ENCODE data around the gene TTLL9.

The TTLL9 gene

GRCh38 chr20:31901615-31902014 lies 31.2 kb downstream of the TTLL9 start:
- H4K91ac ChIP-seq (ENCODE audit: low read depth, low read length, poor library complexity), result no peak overlapping the region
- H2BK15ac ChIP-seq (ENCODE audit: low read length), result no peak overlapping the region
- H3K36me3 ChIP-seq (replicated peaks in 1 of 2; ENCODE audit: control insufficient read depth in 2 of 2, insufficient read depth in 2 of 2, low read length in 2 of 2), result no peaks in the 10 kb centered on the region
- H2BK5ac ChIP-seq (ENCODE audit: low read length), result no peak overlapping the region
- H3K23ac ChIP-seq (ENCODE audit: low read depth, low read length, poor library complexity), result no peak overlapping the region
- no peak overlapping the region for H2BK12ac ChIP-seq (ENCODE audit: low read length)
- no peak overlapping the region for H3K14ac ChIP-seq (ENCODE audit: low read length)
- H3K79me1 ChIP-seq (ENCODE audit: low read depth, low read length), result no peaks in the 10 kb centered on the region
- no peak for DNase-seq (ENCODE audit: low spot score)
- no peak overlapping the region for H3K4me2 ChIP-seq (ENCODE audit: insufficient read depth, low read length, poor library complexity, severe bottlenecking)
- no peak overlapping the region for H2AFZ ChIP-seq (ENCODE audit: low read length)
- no peak overlapping the region for H2AK5ac ChIP-seq (ENCODE audit: low read depth, low read length)
- H3K4me1 ChIP-seq (ENCODE audit: control insufficient read depth in 2 of 2, insufficient read depth in 1 of 2, low read depth in 1 of 2, low read length in 2 of 2), result peaks cover 0 to 1% of the 10 kb centered on the region in 2 donors
- H3K4me3 ChIP-seq (ENCODE audit: low read length in 2 of 2), result no peak overlapping the region
- H3K27ac ChIP-seq (replicated peaks; ENCODE audit: low read length), result no peak overlapping the region
- no peak overlapping the region for H4K8ac ChIP-seq (ENCODE audit: low read depth, low read length)
- no peak overlapping the region for H2BK120ac ChIP-seq (ENCODE audit: low read depth, low read length)
- no peaks in the 10 kb centered on the region for H3K9me3 ChIP-seq (replicated peaks in 1 of 2; ENCODE audit: control insufficient read depth in 2 of 2, insufficient read depth in 1 of 2, low read depth in 1 of 2, low read length in 2 of 2)
- H3K4ac ChIP-seq (ENCODE audit: low read length), result no peak overlapping the region
- no peak overlapping the region for H3K9ac ChIP-seq (ENCODE audit: low read depth, low read length, poor library complexity)
- no peaks in the 10 kb centered on the region for H3K27me3 ChIP-seq (ENCODE audit: control insufficient read depth in 3 of 3, insufficient read depth in 3 of 3, low read depth in 1 of 3, low read length in 3 of 3)
- WGBS, 2 donors (ENCODE audit: extremely low coverage in 2 of 2, insufficient read length in 2 of 2, insufficient replicate concordance in 1 of 2), result no CpG with 5 or more reads among the region's 6 CpGs
- H3K18ac ChIP-seq (ENCODE audit: low read length), result no peak overlapping the region

GRCh38 chr20:31903627-31904386 lies 33.4 kb downstream of the TTLL9 start:
- no peak overlapping the region for H2AFZ ChIP-seq (ENCODE audit: low read length)
- H3K9me3 ChIP-seq (replicated peaks in 1 of 2; ENCODE audit: control insufficient read depth in 2 of 2, insufficient read depth in 1 of 2, low read depth in 1 of 2, low read length in 2 of 2), result no peaks in the 10 kb centered on the region
- H3K4me2 ChIP-seq (ENCODE audit: insufficient read depth, low read length, poor library complexity, severe bottlenecking), result no peak overlapping the region
- H2AK5ac ChIP-seq (ENCODE audit: low read depth, low read length), result no peak overlapping the region
- H4K8ac ChIP-seq (ENCODE audit: low read depth, low read length), result no peak overlapping the region
- H3K23ac ChIP-seq (ENCODE audit: low read depth, low read length, poor library complexity), result no peak overlapping the region
- H2BK5ac ChIP-seq (ENCODE audit: low read length), result no peak overlapping the region
- no peak overlapping the region for H3K4ac ChIP-seq (ENCODE audit: low read length)
- no peak overlapping the region for H3K4me3 ChIP-seq (ENCODE audit: low read length in 2 of 2)
- no CpG with 5 or more reads among the region's 1 CpG for WGBS, 2 donors (ENCODE audit: extremely low coverage in 2 of 2, insufficient read length in 2 of 2, insufficient replicate concordance in 1 of 2)
- H3K18ac ChIP-seq (ENCODE audit: low read length), result no peak overlapping the region
- no peak overlapping the region for H3K27ac ChIP-seq (replicated peaks; ENCODE audit: low read length)
- no peaks in the 10 kb centered on the region for H3K36me3 ChIP-seq (replicated peaks in 1 of 2; ENCODE audit: control insufficient read depth in 2 of 2, insufficient read depth in 2 of 2, low read length in 2 of 2)
- DNase-seq (ENCODE audit: low spot score), result no peak
- no peak overlapping the region for H3K9ac ChIP-seq (ENCODE audit: low read depth, low read length, poor library complexity)
- H3K27me3 ChIP-seq (ENCODE audit: control insufficient read depth in 3 of 3, insufficient read depth in 3 of 3, low read depth in 1 of 3, low read length in 3 of 3), result no peaks in the 10 kb centered on the region
- H4K91ac ChIP-seq (ENCODE audit: low read depth, low read length, poor library complexity), result no peak overlapping the region
- no peak overlapping the region for H3K14ac ChIP-seq (ENCODE audit: low read length)
- peaks cover 0 to 1% of the 10 kb centered on the region in 2 donors for H3K4me1 ChIP-seq (ENCODE audit: control insufficient read depth in 2 of 2, insufficient read depth in 1 of 2, low read depth in 1 of 2, low read length in 2 of 2)
- no peak overlapping the region for H2BK120ac ChIP-seq (ENCODE audit: low read depth, low read length)
- no peaks in the 10 kb centered on the region for H3K79me1 ChIP-seq (ENCODE audit: low read depth, low read length)
- no peak overlapping the region for H2BK15ac ChIP-seq (ENCODE audit: low read length)
- H2BK12ac ChIP-seq (ENCODE audit: low read length), result no peak overlapping the region

GRCh38 chr20:31906001-31906400 lies 35.6 kb downstream of the TTLL9 start:
- Histone ChIP-seq H2BK12ac (ENCODE audit: low read length) (no peak overlapping the region), H3K23ac (ENCODE audit: low read depth, low read length, poor library complexity) (no peak overlapping the region), H2BK120ac (ENCODE audit: low read depth, low read length) (no peak overlapping the region), H3K79me1 (ENCODE audit: low read depth, low read length) (no peaks in the 10 kb centered on the region), H3K27ac (replicated peaks; ENCODE audit: low read length) (no peak overlapping the region), H3K36me3 (replicated peaks in 1 of 2; ENCODE audit: control insufficient read depth in 2 of 2, insufficient read depth in 2 of 2, low read length in 2 of 2) (no peaks in the 10 kb centered on the region), H3K18ac (ENCODE audit: low read length) (peak overlapping the region; percentile 30), H2BK15ac (ENCODE audit: low read length) (no peak overlapping the region), H3K9me3 (replicated peaks in 1 of 2; ENCODE audit: control insufficient read depth in 2 of 2, insufficient read depth in 1 of 2, low read depth in 1 of 2, low read length in 2 of 2) (no peaks in the 10 kb centered on the region), H3K27me3 (ENCODE audit: control insufficient read depth in 3 of 3, insufficient read depth in 3 of 3, low read depth in 1 of 3, low read length in 3 of 3) (no peaks in the 10 kb centered on the region), H2AFZ (ENCODE audit: low read length) (no peak overlapping the region), H3K4me2 (ENCODE audit: insufficient read depth, low read length, poor library complexity, severe bottlenecking) (no peak overlapping the region), H3K4ac (ENCODE audit: low read length) (no peak overlapping the region), H4K8ac (ENCODE audit: low read depth, low read length) (no peak overlapping the region), H3K4me3 (ENCODE audit: low read length in 2 of 2) (no peak overlapping the region), H3K14ac (ENCODE audit: low read length) (no peak overlapping the region), H3K4me1 (ENCODE audit: control insufficient read depth in 2 of 2, insufficient read depth in 1 of 2, low read depth in 1 of 2, low read length in 2 of 2) (peaks cover 0 to 1% of the 10 kb centered on the region in 2 donors), H2AK5ac (ENCODE audit: low read depth, low read length) (no peak overlapping the region), H3K9ac (ENCODE audit: low read depth, low read length, poor library complexity) (no peak overlapping the region), H4K91ac (ENCODE audit: low read depth, low read length, poor library complexity) (no peak overlapping the region), H2BK5ac (ENCODE audit: low read length) (no peak overlapping the region)
- WGBS, 2 donors (ENCODE audit: extremely low coverage in 2 of 2, insufficient read length in 2 of 2, insufficient replicate concordance in 1 of 2), result no CpG with 5 or more reads among the region's 5 CpGs
- no peak for DNase-seq (ENCODE audit: low spot score)

GRCh38 chr20:31907046-31907445 lies 36.6 kb downstream of the TTLL9 start:
- Histone ChIP-seq H3K14ac (ENCODE audit: low read length) (no peak overlapping the region), H2BK5ac (ENCODE audit: low read length) (no peak overlapping the region), H2BK12ac (ENCODE audit: low read length) (no peak overlapping the region), H2AFZ (ENCODE audit: low read length) (no peak overlapping the region), H4K91ac (ENCODE audit: low read depth, low read length, poor library complexity) (no peak overlapping the region), H3K9me3 (replicated peaks in 1 of 2; ENCODE audit: control insufficient read depth in 2 of 2, insufficient read depth in 1 of 2, low read depth in 1 of 2, low read length in 2 of 2) (no peaks in the 10 kb centered on the region), H2BK15ac (ENCODE audit: low read length) (no peak overlapping the region), H3K27me3 (ENCODE audit: control insufficient read depth in 3 of 3, insufficient read depth in 3 of 3, low read depth in 1 of 3, low read length in 3 of 3) (no peaks in the 10 kb centered on the region), H3K27ac (replicated peaks; ENCODE audit: low read length) (no peak overlapping the region), H3K4me1 (ENCODE audit: control insufficient read depth in 2 of 2, insufficient read depth in 1 of 2, low read depth in 1 of 2, low read length in 2 of 2) (peaks cover 0 to 5% of the 10 kb centered on the region in 2 donors), H3K4me3 (ENCODE audit: low read length in 2 of 2) (no peak overlapping the region), H2AK5ac (ENCODE audit: low read depth, low read length) (no peak overlapping the region), H3K18ac (ENCODE audit: low read length) (no peak overlapping the region), H3K4me2 (ENCODE audit: insufficient read depth, low read length, poor library complexity, severe bottlenecking) (no peak overlapping the region), H3K9ac (ENCODE audit: low read depth, low read length, poor library complexity) (no peak overlapping the region), H3K4ac (ENCODE audit: low read length) (no peak overlapping the region), H3K36me3 (replicated peaks in 1 of 2; ENCODE audit: control insufficient read depth in 2 of 2, insufficient read depth in 2 of 2, low read length in 2 of 2) (no peaks in the 10 kb centered on the region), H3K23ac (ENCODE audit: low read depth, low read length, poor library complexity) (no peak overlapping the region), H4K8ac (ENCODE audit: low read depth, low read length) (no peak overlapping the region), H3K79me1 (ENCODE audit: low read depth, low read length) (no peaks in the 10 kb centered on the region), H2BK120ac (ENCODE audit: low read depth, low read length) (no peak overlapping the region)
- WGBS, 2 donors (ENCODE audit: extremely low coverage in 2 of 2, insufficient read length in 2 of 2, insufficient replicate concordance in 1 of 2), result no CpG with 5 or more reads among the region's 5 CpGs
- no peak for DNase-seq (ENCODE audit: low spot score)

Data from neuronal stem cell (in vitro differentiated cells).